Measurements from ENCODE around the gene TMEM132D.

Gene TMEM132D

GRCh38 chr12:129234209-129234608 lies 669.6 kb downstream of the TMEM132D start:
- TF ChIP-seq Cebpa-rat (IDR thresholded peaks at IDR 0.05) = no peak
- H3K9ac ChIP-seq = no peak overlapping the region
- H4K20me1 ChIP-seq = no peaks in the 10 kb centered on the region
- H3K4me1 ChIP-seq = no peaks in the 10 kb centered on the region
- H3K9me3 ChIP-seq = no peaks in the 10 kb centered on the region
- H3K27me3 ChIP-seq = no peaks in the 10 kb centered on the region
- H3K4me3 ChIP-seq = no peak overlapping the region
- no peaks in the 10 kb centered on the region for H3K36me3 ChIP-seq
- no peak overlapping the region for H3K4me2 ChIP-seq
- no peak overlapping the region for H3K27ac ChIP-seq

- no peaks in the 10 kb centered on the region for H3K27me3 ChIP-seq
- H3K9me3 ChIP-seq = no peaks in the 10 kb centered on the region
- H3K9ac ChIP-seq = no peak overlapping the region
- no peak overlapping the region for H3K4me3 ChIP-seq
- H3K36me3 ChIP-seq = no peaks in the 10 kb centered on the region
- no peaks in the 10 kb centered on the region for H3K4me1 ChIP-seq
- no peak overlapping the region for H3K27ac ChIP-seq
- no peaks in the 10 kb centered on the region for H4K20me1 ChIP-seq
- no peak overlapping the region for H3K4me2 ChIP-seq
- no peak for TF ChIP-seq Cebpa-rat (IDR thresholded peaks at IDR 0.05)
These were observed 672.3 kb downstream of the TMEM132D start for GRCh38 chr12:129231491-129231890.

- H4K20me1 ChIP-seq = no peaks in the 10 kb centered on the region
- H3K27ac ChIP-seq = no peak overlapping the region
- H3K9ac ChIP-seq = no peak overlapping the region
- H3K9me3 ChIP-seq = no peaks in the 10 kb centered on the region
- TF ChIP-seq Cebpa-rat (IDR thresholded peaks at IDR 0.05) = no peak
- no peaks in the 10 kb centered on the region for H3K27me3 ChIP-seq
- no peaks in the 10 kb centered on the region for H3K36me3 ChIP-seq
- no peak overlapping the region for H3K4me3 ChIP-seq
- H3K4me1 ChIP-seq = no peaks in the 10 kb centered on the region
- no peak overlapping the region for H3K4me2 ChIP-seq
These were observed 672.8 kb downstream of the TMEM132D start for GRCh38 chr12:129230995-129231394.

- TF ChIP-seq Cebpa-rat (IDR thresholded peaks at IDR 0.05) = no peak
These were observed 677.0 kb downstream of the TMEM132D start for GRCh38 chr12:129226851-129227250.

GRCh38 chr12:129226005-129226404 lies 677.8 kb downstream of the TMEM132D start:
- Histone ChIP-seq H3K27ac (no peak overlapping the region), H3K4me1 (no peaks in the 10 kb centered on the region), H3K4me3 (no peak overlapping the region), H3K27me3 (no peaks in the 10 kb centered on the region), H3K4me2 (no peak overlapping the region), H3K36me3 (no peaks in the 10 kb centered on the region), H3K9me3 (no peaks in the 10 kb centered on the region), H4K20me1 (no peaks in the 10 kb centered on the region), H3K9ac (no peak overlapping the region)
- no peak for TF ChIP-seq Cebpa-rat (IDR thresholded peaks at IDR 0.05)

More at GRCh38 chr12:129226851-129227250, 677.0 kb downstream of the TMEM132D start:
- no peaks in the 10 kb centered on the region for H3K9me3 ChIP-seq
- no peaks in the 10 kb centered on the region for H3K36me3 ChIP-seq
- no peak overlapping the region for H3K4me3 ChIP-seq
- H4K20me1 ChIP-seq = no peaks in the 10 kb centered on the region
- H3K4me1 ChIP-seq = no peaks in the 10 kb centered on the region
- no peak overlapping the region for H3K27ac ChIP-seq
- H3K4me2 ChIP-seq = no peak overlapping the region
- no peaks in the 10 kb centered on the region for H3K27me3 ChIP-seq
- H3K9ac ChIP-seq = no peak overlapping the region

GRCh38 chr12:129215556-129215955 lies 688.3 kb downstream of the TMEM132D start:
- Histone ChIP-seq H3K36me3 (no peaks in the 10 kb centered on the region), H3K9me3 (peaks cover 32% of the 10 kb centered on the region), H4K20me1 (no peaks in the 10 kb centered on the region), H3K4me1 (peaks cover 6% of the 10 kb centered on the region), H3K27ac (no peak overlapping the region), H3K4me2 (peak overlapping the region; percentile 37), H3K27me3 (no peaks in the 10 kb centered on the region), H3K9ac (no peak overlapping the region), H3K4me3 (no peak overlapping the region)
- TF ChIP-seq Cebpa-rat (IDR thresholded peaks at IDR 0.05) = no peak

- Histone ChIP-seq H3K9ac (no peak overlapping the region), H3K27me3 (no peaks in the 10 kb centered on the region), H3K4me1 (peaks cover 6% of the 10 kb centered on the region), H3K9me3 (peaks cover 26% of the 10 kb centered on the region), H3K4me2 (no peak overlapping the region), H3K27ac (no peak overlapping the region), H4K20me1 (no peaks in the 10 kb centered on the region), H3K36me3 (no peaks in the 10 kb centered on the region), H3K4me3 (no peak overlapping the region)
- TF ChIP-seq Cebpa-rat (IDR thresholded peaks at IDR 0.05) = no peak
These were observed 690.3 kb downstream of the TMEM132D start for GRCh38 chr12:129213551-129213950.

- no peak overlapping the region for H3K27ac ChIP-seq
- H3K9me3 ChIP-seq = peaks cover 21% of the 10 kb centered on the region
- H3K4me2 ChIP-seq = no peak overlapping the region
- H3K27me3 ChIP-seq = no peaks in the 10 kb centered on the region
- H3K9ac ChIP-seq = no peak overlapping the region
- H3K36me3 ChIP-seq = no peaks in the 10 kb centered on the region
- no peak for TF ChIP-seq Cebpa-rat (IDR thresholded peaks at IDR 0.05)
- no peak overlapping the region for H3K4me3 ChIP-seq
- H3K4me1 ChIP-seq = peaks cover 6% of the 10 kb centered on the region
- no peaks in the 10 kb centered on the region for H4K20me1 ChIP-seq
These were observed 691.8 kb downstream of the TMEM132D start for GRCh38 chr12:129211862-129212630.

- H3K4me1 ChIP-seq = no peaks in the 10 kb centered on the region
- H3K36me3 ChIP-seq = no peaks in the 10 kb centered on the region
- no peak overlapping the region for H3K27ac ChIP-seq
- H3K4me2 ChIP-seq = no peak overlapping the region
- H3K9ac ChIP-seq = no peak overlapping the region
- TF ChIP-seq Cebpa-rat (IDR thresholded peaks at IDR 0.05) = no peak
- H3K4me3 ChIP-seq = no peak overlapping the region
- no peaks in the 10 kb centered on the region for H4K20me1 ChIP-seq
- H3K27me3 ChIP-seq = no peaks in the 10 kb centered on the region
- H3K9me3 ChIP-seq = no peaks in the 10 kb centered on the region
These were observed 695.3 kb downstream of the TMEM132D start for GRCh38 chr12:129208566-129208965.

- Histone ChIP-seq H3K27me3 (no peaks in the 10 kb centered on the region), H3K36me3 (no peaks in the 10 kb centered on the region), H3K9me3 (no peaks in the 10 kb centered on the region), H4K20me1 (no peaks in the 10 kb centered on the region), H3K9ac (no peak overlapping the region), H3K27ac (no peak overlapping the region), H3K4me2 (no peak overlapping the region), H3K4me1 (0 out of 2 replicates have a peak, but pooled peaks cover under 1% of the 10 kb centered on the region), H3K4me3 (no peak overlapping the region)
- TF ChIP-seq Cebpa-rat (IDR thresholded peaks at IDR 0.05) = no peak
These were observed 696.7 kb downstream of the TMEM132D start for GRCh38 chr12:129207084-129207483.

All from BLaER1 (cell line).